Hepatocyte (in vitro differentiated cells): Measurements from ENCODE around the gene ANKRD62. TPM values are rescaled to one million over a fixed set of nuclear protein-coding genes. Genes with fewer than 3 reads are reported as not detected.

Experiments used
- DNase-seq: peaks from one replicate; pipeline ENCODE4 v3.0.0-alpha.2; 2016; ENCODE audit warnings: low spot score
- H2AFZ ChIP-seq: fragments of 200-600 bp; sonication (generic); 2 replicates; pipeline ENCODE4 v1.6.0; 2016; ENCODE audit warnings: antibody characterized with exemption, mild to moderate bottlenecking
- H3K27ac ChIP-seq: fragments of 200-600 bp; sonication (generic); 2 replicates; pipeline ENCODE4 v1.5.1; 2016; ENCODE audit warnings: mild to moderate bottlenecking
- H3K27me3 ChIP-seq: fragments of 200-600 bp; sonication (generic); 2 replicates; pipeline ENCODE4 v1.6.1; 2016
- H3K36me3 ChIP-seq: fragments of 200-600 bp; sonication (generic); replicated peaks from 2 replicates; pipeline ENCODE4 v1.5.1; 2016; ENCODE audit warnings: low read depth; ENCODE audit not compliant: insufficient read depth
- H3K4me1 ChIP-seq: fragments of 200-600 bp; sonication (generic); 2 replicates; pipeline ENCODE4 v1.5.1; 2016; ENCODE audit warnings: mild to moderate bottlenecking, moderate library complexity; ENCODE audit not compliant: insufficient read depth
- H3K4me2 ChIP-seq: fragments of 200-600 bp; sonication (generic); 2 replicates; pipeline ENCODE4 v1.6.0; 2016
- H3K4me3 ChIP-seq: fragments of 200-600 bp; sonication (generic); 2 replicates; pipeline ENCODE4 v1.5.1; 2016; ENCODE audit warnings: mild to moderate bottlenecking
- H3K79me2 ChIP-seq: fragments of 200-600 bp; sonication (generic); 2 replicates; pipeline ENCODE4 v1.6.0; 2017; ENCODE audit warnings: mild to moderate bottlenecking
- H3K9me2 ChIP-seq: fragments of 200-600 bp; sonication (generic); replicated peaks from 2 replicates; pipeline ENCODE4 v1.6.0; 2017; ENCODE audit warnings: mild to moderate bottlenecking; ENCODE audit not compliant: insufficient read depth
- H3K9me3 ChIP-seq: fragments of 200-600 bp; sonication (generic); 2 replicates; pipeline ENCODE4 v1.5.1; 2016; ENCODE audit warnings: low read depth, mild to moderate bottlenecking
- H4K20me1 ChIP-seq: fragments of 200-600 bp; sonication (generic); 2 replicates; pipeline ENCODE4 v1.6.0; 2016; ENCODE audit warnings: mild to moderate bottlenecking; ENCODE audit not compliant: insufficient read depth, poor library complexity, severe bottlenecking
- EZH2 ChIP-seq: fragments of 200-600 bp; sonication (generic); IDR thresholded peaks from 2 replicates; pipeline ENCODE4 v1.6.1; 2016; ENCODE audit warnings: antibody characterized with exemption, mild to moderate bottlenecking, borderline replicate concordance
- EZH2phosphoT487 ChIP-seq: fragments of 200-600 bp; sonication (generic); IDR thresholded peaks from one replicate; pipeline ENCODE4 v1.6.1; 2018; ENCODE audit warnings: antibody characterized with exemption, mild to moderate bottlenecking, low read depth, moderate library complexity; ENCODE audit not compliant: unreplicated experiment, severe bottlenecking
- WGBS: methylation state at CpG from one replicate; pipeline ENCODE4 v1.1.6; 2016; ENCODE audit warnings: low lambda C conversion rate; ENCODE audit errors: missing lambda C conversion rate; 5-methylcytosine and 5-hydroxymethylcytosine counted together
- polyA plus RNA-seq: library from polyadenylated mRNA; unstranded; fragments of >200 nt; fragmentation: Nextera tagmentation; extraction: Ambion mirVana; gene quantifications from 2 replicates; pipeline ENCODE4 v1.2.1, GENCODE V29; 2016
- total RNA-seq: library from RNA; depleted of rRNA; stranded (reverse); fragments of >200 nt; gene quantifications from 2 replicates; pipeline ENCODE4 v1.2.3, GENCODE V29; 2014
- TF ChIP-seq, protein P1 (sequence below): fragments of 200-600 bp; sonication (generic); IDR thresholded peaks from 2 replicates; pipeline ENCODE4 v1.5.1; 2016; ENCODE audit warnings: antibody characterized with exemption, mild to moderate bottlenecking; ENCODE audit not compliant: poor library complexity

Gene ANKRD62
- total and polyA plus RNA-seq, 2 experiments from 2014 or later: not detected

- Histone ChIP-seq H3K27ac (no peak overlapping the region), H2AFZ (no peak overlapping the region)
- no peak for TF ChIP-seq EZH2phosphoT487
- TF ChIP-seq, protein P1, sequence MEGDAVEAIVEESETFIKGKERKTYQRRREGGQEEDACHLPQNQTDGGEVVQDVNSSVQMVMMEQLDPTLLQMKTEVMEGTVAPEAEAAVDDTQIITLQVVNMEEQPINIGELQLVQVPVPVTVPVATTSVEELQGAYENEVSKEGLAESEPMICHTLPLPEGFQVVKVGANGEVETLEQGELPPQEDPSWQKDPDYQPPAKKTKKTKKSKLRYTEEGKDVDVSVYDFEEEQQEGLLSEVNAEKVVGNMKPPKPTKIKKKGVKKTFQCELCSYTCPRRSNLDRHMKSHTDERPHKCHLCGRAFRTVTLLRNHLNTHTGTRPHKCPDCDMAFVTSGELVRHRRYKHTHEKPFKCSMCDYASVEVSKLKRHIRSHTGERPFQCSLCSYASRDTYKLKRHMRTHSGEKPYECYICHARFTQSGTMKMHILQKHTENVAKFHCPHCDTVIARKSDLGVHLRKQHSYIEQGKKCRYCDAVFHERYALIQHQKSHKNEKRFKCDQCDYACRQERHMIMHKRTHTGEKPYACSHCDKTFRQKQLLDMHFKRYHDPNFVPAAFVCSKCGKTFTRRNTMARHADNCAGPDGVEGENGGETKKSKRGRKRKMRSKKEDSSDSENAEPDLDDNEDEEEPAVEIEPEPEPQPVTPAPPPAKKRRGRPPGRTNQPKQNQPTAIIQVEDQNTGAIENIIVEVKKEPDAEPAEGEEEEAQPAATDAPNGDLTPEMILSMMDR: no peak
- no peak for TF ChIP-seq EZH2
Measured at GRCh38 chr18:12079491-12080237, 14.0 kb upstream of the ANKRD62 start.

DNA sequence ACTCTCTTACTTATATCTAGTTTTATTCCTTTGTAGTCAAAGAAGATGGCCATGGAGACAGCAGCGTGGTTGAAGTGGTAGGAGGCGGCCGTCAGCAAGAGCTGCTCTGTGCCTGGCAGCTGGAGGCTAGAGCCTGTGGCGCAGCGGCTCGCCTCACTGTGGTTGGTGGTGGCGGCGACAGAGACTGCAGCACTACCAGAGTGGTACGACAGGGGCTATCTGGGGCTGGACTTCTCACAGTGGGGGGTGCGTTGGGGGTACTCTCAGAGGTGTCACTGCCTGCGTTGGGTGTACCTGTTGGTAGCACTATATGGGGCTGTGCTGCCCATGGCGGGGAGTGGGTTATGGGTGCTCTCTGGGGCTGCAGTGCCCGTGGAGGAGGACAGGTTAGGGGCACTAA is 8.5 kb upstream of the ANKRD62 start:
- H3K27ac ChIP-seq: no peak overlapping the region
- no peaks in the 10 kb centered on the region for H4K20me1 ChIP-seq
- H3K4me1 ChIP-seq: no peaks in the 10 kb centered on the region
- no peaks in the 10 kb centered on the region for H3K36me3 ChIP-seq
- no peak overlapping the region for H3K4me2 ChIP-seq
- H3K4me3 ChIP-seq: no peak overlapping the region
- no peak for DNase-seq
- no peaks in the 10 kb centered on the region for H3K9me2 ChIP-seq
- H2AFZ ChIP-seq: no peak overlapping the region
- H3K79me2 ChIP-seq: no peaks in the 10 kb centered on the region
- WGBS: 85% methylated on average over 12 of the region's 13 CpGs
- H3K27me3 ChIP-seq: peaks cover 5% of the 10 kb centered on the region
- no peaks in the 10 kb centered on the region for H3K9me3 ChIP-seq
- no peak for TF ChIP-seq EZH2phosphoT487
- TF ChIP-seq, protein P1: no peak
- no peak for TF ChIP-seq EZH2

More at GRCh38 chr18:12079491-12080237, 14.0 kb upstream of the ANKRD62 start:
- H3K36me3 ChIP-seq: no peaks in the 10 kb centered on the region
- H4K20me1 ChIP-seq: no peaks in the 10 kb centered on the region
- H3K27me3 ChIP-seq: peaks cover 5% of the 10 kb centered on the region
- WGBS: 71% methylated on average over 6 of the region's 6 CpGs
- H3K79me2 ChIP-seq: no peaks in the 10 kb centered on the region
- no peak overlapping the region for H3K4me2 ChIP-seq
- no peaks in the 10 kb centered on the region for H3K9me2 ChIP-seq
- no peak for DNase-seq
- no peaks in the 10 kb centered on the region for H3K4me1 ChIP-seq
- no peak overlapping the region for H3K4me3 ChIP-seq
- H3K9me3 ChIP-seq: no peaks in the 10 kb centered on the region

- TF ChIP-seq EZH2phosphoT487 (no peak), EZH2 (no peak)
- TF ChIP-seq, protein P1: no peak
- no peaks in the 10 kb centered on the region for H3K9me2 ChIP-seq
- H3K27ac ChIP-seq: no peak overlapping the region
- no peak overlapping the region for H3K4me3 ChIP-seq
- H3K4me1 ChIP-seq: no peaks in the 10 kb centered on the region
- H3K36me3 ChIP-seq: no peaks in the 10 kb centered on the region
- peaks cover 5% of the 10 kb centered on the region for H3K27me3 ChIP-seq
- no peaks in the 10 kb centered on the region for H3K9me3 ChIP-seq
- WGBS: 99% methylated on average over 4 of the region's 4 CpGs
- H3K79me2 ChIP-seq: no peaks in the 10 kb centered on the region
- no peak overlapping the region for H3K4me2 ChIP-seq
- no peak overlapping the region for H2AFZ ChIP-seq
- no peak for DNase-seq
- no peaks in the 10 kb centered on the region for H4K20me1 ChIP-seq
Measured at GRCh38 chr18:12085786-12086185, 7.9 kb upstream of the ANKRD62 start.
